Measurements from ENCODE around the gene JADE2.
"Not testable (repeated sequence)": the region's sequence is repeated elsewhere in the genome, so short reads cannot be mapped to it uniquely, and the experiment has no call there.

JADE2 gene

DNA sequence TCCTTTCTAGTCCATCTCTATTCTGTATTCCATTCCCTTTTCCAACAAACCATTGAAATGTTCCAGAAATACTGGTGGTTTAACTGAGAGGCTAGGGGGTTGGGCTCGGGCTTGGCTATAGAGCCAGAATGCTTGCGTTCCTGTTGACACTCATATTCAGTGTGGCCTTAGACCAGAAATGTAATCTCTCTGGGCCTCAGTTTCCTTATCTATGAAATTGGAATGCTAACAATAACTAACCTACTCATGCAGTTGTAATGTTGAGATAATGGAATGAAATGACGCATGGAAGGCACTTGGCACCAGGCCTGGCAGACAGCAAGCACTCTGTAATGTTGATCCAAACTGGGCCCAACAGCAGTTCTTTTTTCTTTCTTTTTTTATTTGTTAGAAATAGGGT is 26.8 kb downstream of the JADE2 start:
- DNase-seq = peak; percentile 93

DNA sequence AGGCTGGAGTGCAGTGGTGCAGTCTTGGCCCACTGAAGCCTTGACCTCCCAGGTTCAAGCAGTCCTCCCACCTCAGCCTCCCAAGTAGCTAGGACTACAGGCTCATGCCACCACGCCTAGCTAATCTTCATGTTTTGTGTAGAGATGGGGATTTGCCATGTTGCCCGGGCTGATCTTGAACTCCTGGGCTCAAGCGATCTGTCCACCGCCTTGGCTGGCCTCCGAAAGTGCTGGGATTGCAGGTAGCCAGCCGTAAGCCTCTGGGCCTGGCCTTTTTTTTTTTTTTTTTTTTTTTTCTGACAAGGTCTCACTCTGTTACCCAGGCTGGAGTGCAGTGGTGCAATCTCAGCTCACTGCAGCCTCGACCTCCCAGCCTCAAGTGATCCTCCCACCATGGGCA is 27.2 kb downstream of the JADE2 start:
- DNase-seq = not testable (repeated sequence)

DNA sequence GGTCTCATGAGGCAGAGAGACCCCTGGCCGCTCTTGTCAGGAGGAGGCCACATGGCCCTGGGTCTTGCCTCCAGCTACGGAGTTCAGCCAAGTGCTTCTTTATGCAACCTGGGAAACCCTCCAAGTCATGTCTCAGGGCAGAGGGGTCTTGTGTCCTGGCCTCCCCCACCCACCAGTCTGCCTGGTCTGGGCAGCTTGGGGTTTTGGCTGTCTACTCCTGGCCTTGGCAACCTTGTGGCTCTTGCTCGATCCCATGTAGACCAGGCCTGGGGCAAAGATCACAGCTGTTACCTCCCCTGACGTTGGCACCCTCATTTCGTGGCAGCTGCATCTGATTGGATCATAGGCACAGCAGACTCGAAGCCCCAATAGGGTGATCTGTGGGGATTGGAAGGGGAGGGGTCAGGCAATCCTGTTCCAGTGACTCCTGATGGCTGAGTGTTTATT is 28.4 kb downstream of the JADE2 start:
- no peak for DNase-seq

DNA sequence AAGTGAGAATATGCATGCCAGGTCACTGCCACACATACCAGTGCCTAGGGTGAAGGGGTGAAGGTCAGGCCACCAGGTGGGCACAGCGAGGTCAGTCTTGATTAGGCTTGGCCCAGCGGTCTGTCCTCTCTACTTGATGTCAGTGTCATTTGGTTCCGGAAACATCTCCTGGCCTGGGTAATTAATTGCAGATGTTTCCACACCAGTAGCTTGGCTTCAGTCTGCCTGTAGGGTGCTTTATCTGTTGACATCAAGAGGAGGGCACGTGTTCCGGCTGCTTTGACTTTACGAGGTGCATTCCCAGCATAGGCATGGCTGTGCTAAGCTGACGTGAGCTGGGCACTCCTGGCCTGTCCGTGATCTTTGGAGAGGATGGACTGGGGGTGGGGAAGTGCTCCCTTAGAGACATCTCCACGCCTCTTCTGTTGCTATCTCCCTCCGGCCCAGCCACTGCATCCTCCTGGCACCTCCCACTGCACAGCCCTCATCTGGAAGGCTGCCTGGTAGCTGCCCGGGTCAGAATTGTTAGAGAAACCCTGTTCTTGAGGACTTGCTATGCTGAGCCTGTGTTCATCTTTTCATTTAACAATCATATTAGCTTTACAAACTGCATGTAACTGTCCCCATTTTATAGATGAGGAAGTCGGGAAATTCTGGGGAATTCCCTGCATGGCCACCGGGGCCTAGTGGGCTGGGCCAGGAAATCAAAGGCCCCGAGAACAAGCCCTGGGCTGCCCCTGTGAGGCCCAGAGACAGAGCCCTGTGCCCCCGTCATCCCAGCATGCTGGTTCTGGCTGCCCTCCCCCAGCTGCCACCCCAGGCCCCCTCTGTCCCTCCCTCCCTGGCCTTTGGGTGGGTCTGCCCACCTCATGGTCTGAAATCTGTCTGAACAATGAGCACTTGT is 29.1 kb downstream of the JADE2 start:
- DNase-seq = peak; percentile 79

DNA sequence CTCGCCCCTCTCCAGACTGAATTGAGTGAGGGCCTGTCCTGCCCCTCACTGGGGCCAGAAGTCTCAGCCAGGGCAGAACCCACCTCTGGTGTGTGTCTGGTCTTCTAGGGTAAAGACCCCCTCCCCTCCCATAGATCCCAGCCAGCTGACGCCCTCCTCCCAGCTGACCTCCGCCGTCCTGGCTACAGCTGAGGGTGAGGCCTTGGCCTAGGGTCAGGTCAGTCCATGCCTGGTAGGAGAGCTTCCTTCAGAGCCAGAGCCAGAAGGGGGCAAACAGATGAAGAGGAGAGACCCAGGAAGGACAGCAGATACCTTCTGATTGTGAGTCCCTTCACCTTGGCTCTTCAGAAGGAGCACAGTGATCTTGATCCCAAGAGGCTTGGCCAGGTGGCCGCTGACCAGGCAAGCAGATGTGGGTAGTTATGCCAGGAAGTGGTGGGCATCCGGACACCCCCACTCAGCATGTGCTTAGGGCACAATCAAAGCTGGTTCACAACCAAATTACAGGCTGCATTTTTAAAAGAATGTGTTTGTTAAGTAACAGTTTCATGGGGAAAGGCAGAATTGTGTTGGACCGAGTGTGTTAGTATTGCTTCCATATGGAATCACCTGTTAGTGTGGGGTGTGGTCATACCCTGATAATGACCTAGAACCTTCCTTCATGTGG is 29.9 kb downstream of the JADE2 start:
- no peak for DNase-seq

DNA sequence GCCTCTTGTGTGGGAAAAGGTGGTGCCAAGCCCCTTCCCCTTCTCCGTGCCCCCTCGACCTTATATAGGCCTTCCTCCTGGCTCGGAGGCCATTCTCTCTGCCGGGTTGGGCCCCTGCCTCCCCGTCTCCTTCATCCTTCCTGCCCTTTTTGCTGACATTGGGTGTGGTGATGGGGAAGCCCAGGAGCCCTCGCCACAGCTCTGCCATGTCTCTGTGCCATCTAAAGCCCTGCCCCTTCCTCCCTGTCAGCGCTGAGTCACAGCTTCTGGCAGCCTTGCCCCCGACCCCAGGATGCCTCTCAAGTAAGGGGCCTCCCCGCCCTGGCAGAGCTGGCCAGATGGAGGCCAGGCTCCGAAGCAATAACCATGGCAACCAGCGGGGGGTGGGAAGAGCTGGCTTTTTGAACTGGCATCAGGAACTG is 30.4 kb downstream of the JADE2 start:
- DNase-seq = peak; percentile 78

DNA sequence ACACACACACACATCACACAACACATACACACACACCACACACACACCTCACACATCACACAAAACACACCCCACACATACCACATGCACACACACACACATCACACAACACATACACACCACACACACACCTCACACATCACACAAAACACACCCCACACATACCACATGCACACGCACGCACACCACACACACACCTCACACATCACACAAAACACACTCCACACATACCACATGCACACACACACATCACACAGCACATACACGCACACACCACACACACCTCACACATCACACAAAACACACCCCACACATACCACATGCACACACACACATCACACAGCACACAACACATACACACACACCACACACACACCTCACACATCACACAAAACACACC is 31.1 kb downstream of the JADE2 start:
- DNase-seq = not testable (repeated sequence)

DNA sequence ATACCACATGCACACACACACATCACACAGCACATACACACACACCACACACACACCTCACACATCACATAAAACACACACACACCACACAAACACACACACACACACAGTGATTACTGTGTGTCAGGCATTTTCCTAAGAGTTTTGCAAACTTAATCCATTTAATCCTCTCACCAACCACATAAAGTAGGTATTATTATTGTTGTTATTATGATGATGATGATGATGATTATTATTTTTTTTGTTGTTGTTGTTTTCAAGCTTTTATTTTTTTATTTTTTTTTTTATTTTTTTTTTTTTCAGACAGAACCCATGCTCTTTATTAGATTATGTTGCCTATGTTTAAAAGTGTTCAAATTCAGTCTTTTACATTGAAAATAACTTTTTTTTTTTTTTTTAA is 31.5 kb downstream of the JADE2 start:
- no peak for DNase-seq

DNA sequence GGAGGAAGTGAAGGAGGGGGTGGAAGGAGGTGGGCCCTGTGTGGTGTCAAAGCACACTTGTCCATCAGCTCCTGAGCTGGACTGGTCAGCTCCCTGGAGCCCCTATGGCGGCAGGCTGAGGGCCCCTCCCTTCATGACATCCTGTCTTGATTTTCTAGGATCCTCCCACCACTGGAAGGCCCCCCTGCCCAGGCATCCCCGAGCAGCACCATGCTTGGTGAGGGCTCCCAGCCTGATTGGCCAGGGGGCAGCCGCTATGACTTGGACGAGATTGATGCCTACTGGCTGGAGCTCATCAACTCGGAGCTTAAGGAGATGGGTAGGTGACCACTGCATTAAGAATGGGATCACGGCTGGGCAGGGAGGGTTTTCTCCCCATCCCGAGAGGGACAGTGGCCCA is 34.2 kb downstream of the JADE2 start:
- no peak for DNase-seq

DNA sequence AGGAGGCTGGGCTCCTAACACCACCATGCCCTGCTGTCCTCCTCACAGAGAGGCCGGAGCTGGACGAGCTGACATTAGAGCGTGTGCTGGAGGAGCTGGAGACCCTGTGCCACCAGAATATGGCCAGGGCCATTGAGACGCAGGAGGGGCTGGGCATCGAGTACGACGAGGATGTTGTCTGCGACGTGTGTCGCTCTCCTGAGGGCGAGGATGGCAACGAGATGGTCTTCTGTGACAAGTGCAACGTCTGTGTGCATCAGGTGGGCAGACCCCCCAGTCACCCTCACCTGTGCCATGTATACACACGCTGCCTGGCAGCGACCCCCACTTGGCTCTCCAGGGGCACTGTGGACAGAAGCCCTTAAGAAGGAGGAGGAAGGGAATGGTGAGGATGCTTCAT is 35.2 kb downstream of the JADE2 start:
- no peak for DNase-seq

DNA sequence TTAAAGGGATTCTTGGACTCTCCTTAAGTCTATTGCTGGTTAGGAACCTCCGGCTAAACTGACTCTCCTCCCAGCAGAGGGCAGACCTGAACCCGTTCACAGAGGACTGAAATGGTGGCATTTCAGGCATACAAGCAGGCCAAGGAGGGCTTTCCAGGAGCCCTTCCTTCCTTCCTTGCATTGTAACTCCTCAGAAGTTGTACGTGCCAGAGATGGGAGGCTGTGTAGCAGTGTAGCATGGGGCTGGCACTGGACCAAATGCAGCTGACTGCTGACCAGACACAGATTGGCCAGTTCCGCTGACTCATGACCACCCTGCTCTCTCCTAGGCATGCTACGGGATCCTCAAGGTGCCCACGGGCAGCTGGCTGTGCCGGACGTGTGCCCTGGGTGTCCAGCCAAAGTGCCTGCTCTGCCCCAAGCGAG is 36.4 kb downstream of the JADE2 start:
- peak; percentile 46 for DNase-seq

DNA sequence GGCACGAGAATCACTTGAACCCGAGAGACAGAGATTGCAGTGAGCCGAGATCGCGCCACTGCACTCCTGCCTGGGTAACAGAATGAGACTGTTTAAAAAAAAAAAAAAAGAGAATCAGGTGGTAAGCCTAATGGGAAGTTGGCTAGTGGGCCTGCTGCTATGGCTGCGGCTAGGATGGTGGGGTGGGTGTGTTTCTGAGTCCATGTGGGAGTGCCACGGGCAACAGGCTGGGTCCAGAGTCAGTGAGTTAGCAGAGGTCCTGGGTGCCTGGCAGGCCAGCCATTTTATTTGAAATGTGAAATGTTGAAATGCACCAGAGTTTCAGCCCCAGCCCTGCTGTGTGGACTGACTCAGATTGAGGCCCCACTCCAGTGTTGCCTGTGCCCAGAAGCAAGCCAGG is 37.8 kb downstream of the JADE2 start:
- DNase-seq = no peak

DNA sequence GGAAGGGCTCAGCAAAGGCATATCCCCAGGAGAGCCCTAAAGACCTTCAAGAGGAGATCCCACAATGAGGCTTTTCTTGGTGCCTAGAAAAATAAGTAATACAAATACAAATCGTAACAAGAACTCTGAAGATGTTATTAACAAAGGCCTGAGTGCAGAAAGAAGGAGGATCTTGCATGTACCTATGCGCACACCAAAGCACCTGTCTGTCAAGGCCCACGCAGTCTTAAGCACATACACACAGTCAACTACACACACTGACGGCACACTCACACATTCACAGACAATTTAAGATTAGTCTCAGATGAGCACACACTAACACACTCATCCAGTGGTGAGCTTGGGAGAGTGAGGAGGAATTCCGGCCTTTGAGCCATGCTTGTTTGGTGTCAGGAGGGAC is 38.5 kb downstream of the JADE2 start:
- no peak for DNase-seq

DNA sequence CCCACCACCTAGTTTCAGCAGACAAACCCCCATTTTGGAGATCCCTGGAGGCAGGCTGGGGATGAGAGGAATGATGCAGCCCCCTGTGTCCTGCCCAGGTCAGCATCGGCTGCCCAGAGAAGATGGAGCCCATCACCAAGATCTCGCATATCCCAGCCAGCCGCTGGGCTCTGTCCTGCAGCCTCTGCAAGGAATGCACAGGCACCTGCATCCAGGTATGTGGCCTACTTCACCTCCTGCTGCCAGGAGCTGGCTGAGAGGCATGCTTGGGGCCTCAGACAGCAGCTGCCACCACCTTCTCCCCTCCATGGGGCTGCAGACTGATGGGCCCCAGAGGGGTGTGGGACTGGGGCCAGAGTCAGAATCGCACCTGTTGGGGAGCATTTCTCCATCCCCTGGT is 38.9 kb downstream of the JADE2 start:
- no peak for DNase-seq

DNA sequence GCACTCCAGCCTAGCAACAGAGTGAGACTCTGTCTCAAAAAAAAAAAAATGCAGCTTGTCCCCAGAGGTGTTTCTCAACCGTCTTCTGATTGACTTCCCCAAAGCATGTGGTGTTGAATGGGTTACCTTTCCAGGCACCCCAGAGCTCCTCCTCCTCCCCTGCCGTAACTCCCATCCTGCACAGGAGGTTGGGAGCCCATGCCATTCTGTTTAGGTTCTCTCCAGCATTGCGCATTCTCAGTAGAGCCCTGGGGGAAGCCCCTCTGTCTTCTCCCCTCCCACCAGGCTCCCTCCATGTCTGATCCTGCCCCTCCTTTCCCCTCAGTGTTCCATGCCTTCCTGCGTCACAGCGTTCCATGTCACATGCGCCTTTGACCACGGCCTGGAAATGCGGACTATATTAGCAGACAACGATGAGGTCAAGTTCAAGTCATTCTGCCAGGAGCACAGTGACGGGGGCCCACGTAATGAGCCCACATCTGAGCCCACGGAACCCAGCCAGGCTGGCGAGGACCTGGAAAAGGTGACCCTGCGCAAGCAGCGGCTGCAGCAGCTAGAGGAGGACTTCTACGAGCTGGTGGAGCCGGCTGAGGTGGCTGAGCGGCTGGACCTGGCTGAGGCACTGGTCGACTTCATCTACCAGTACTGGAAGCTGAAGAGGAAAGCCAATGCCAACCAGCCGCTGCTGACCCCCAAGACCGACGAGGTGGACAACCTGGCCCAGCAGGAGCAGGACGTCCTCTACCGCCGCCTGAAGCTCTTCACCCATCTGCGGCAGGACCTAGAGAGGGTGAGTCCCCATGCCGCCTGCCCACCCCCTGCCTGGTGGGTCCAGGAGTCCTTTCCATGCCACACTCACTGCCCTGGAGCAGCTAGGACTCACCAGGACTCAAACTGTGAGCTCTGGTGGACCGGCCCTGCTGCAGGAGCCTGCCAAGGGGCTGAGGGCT is 40.6 kb downstream of the JADE2 start:
- DNase-seq = no peak

DNA sequence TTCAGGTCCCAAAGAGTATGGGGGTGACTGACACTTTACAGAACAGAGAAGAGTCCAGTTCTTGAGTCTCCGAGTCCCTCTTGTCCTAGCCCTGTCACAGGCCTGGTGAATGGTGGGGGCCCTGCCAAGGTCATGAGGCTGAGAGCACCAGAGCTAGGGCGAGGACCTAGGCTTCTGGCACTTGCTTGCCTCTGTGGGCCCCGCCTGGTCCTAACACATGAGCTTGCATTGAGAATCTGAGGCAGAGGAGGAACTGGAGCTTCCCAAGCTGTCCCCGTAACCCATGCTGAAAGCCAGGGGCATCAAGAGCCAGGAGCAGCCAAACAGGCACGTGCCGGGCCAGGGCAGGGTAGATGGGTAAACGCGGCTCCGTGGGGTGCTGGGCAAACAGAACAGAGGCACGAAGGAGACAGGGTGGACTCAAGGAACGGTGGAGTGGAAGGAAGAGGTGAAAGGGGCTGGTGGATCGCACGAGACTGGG is 41.3 kb downstream of the JADE2 start:
- DNase-seq = no peak

DNA sequence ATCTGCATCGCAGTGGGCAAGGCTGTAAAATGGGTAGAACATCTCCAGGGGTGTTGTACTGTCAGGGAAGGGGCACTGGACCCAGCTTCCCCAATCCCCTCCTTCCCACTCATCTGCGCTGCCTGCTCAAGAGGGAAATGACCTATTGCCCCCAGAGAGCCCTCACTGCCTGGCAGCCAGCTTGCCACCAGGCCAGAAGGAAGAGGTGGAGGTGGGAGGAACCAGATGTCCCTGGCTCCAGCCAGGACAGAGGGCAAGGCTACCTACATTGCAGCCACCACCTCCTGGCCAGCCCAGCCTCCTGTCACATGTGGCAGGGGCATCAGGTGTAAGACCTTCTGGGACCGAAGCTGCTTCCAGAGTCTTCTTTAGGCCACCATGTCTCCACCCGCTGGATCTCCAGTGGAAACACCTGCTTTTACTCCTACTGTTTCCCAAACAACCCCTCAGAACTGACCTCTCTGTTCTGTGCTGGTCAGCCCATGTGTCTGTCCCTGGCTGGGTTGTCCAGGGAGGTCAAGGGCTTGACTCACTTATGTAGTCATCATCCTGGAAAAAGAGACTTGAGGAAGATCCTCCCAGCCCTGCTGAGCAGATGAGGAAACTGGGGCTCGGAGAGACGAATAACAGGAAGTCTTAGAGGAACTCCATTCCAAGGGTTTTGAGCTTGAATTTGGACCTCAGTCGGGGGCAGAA is 42.3 kb downstream of the JADE2 start:
- no peak for DNase-seq

DNA sequence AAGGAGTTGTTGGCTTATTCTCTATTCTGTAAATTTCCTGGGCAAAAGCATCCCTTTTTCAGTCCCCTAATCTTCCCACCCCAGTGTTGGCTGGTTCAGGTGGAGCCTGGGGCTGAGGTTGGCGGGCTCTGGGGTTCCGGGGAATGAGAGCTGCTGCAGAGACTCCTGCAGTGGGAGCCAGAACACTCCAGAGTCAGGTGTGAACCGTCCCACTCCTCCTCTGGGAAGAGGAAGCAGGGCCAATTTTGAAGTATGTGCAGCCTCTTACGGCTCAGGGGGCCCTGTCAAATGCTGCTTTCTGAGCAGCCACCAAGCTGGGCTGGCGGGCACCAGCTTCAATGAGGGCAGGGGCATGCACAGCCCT is 42.8 kb downstream of the JADE2 start:
- no peak for DNase-seq

DNA sequence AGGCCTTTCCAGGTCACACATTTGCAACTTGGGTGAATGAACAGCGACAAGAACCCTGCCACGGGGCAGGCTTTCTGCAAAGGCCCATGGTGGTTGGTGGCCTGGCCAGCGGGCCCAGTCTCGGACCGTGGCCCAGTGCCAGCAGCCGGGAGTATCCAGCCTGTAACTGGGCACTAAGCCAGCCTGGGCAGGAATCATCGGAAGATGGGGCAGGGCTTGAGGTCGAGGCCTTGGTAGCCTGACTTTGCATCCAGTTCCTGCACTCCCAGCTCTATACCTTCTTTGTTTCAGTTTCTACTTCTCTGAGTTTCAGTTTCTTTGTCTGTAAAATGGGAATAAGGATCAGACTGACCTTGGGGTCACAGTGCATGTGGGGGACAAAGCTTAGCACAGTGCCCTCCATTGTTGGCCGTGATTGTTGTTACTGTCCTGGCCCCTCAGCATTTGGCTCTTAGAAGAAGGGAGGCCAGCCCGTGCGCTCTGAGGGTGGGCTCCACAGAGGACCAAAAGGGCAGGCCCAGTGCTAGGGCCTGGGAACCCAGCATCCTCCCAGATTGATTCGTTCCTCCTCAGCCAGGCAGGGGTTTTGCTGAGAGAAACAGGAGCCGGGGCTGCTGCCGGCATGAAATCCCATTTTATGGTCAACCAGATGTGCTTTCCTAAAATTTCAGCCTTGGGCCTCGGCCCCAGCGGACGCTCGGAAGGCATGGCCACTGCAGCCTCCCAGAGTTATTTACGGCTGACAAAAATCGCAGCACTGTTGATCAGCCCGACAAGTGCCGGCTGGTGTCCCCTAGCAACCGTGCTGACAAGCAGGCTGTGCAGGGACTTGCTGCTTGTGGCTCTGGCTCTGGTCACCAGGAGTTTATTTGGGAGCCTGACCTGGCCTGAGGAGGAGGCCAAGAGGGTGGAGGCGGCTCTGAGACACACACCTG is 43.6 kb downstream of the JADE2 start:
- DNase-seq = no peak

DNA sequence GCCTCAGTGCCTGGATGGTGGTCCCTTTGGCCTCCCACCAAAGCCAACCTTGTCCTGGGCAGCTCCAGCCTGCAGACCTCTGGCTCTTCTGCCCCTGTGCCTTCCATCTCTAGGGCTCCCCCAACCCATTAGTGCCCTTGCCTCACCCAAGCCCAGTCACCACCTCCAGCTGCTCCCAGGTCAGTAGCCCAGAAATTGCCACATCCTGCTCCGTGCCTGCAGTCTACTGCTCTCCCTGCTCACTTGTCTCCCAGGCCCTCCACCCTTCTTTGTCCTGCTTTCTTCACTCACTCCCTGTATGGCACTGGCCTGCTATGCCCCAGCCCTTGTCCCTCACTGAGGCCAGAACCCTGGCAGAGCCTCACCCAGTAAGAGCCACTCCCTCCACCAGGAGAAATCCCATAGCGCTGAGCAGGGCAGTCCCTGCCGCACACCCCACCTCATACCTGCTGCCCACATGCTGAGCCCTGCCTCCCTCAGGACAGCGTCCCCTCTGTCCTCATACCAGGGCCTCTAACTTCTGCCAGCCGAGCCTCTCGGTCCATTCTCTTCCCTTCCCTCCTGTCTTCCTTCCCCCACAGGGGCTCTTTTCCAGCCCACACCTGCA is 44.4 kb downstream of the JADE2 start:
- DNase-seq = no peak

DNA sequence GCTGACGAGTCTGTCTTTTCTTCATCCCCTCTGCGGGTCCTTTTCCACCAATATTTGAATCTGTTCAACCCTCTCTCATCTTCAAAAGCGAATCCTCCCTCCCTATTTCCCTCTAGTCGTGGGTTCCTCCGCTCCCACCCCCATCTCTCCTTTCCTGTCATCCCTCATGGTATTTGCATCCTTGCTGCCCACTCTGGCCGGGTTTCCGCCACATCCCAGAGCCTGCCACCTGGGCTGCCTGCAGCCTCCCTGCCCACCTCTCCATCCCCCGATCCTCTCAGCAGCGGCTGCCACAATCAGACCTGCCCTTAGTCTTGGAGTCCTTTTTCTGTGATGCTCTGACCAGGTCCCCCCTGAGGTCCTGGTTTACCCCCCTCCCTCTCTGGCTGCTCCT is 44.9 kb downstream of the JADE2 start:
- no peak for DNase-seq

All from fibroblast of skin of scalp (primary cell).